Measurements from ENCODE around the gene CD276. TPM values are rescaled to one million over a fixed set of nuclear protein-coding genes. Genes with fewer than 3 reads are reported as not detected.
A peak's percentile ranks its signal among the peaks of the same experiment; 100 is the strongest.

Gene CD276
- total and polyA plus RNA-seq, 7 donors, result 7.3 to 15.0 (median 8.9) TPM

GRCh38 chr15:73746261-73746660 is 62.1 kb downstream of the CD276 start:
- Histone ChIP-seq H3K4me1 (peaks cover 6% of the 10 kb centered on the region), H3K36me3 (ENCODE audit: insufficient read depth in 1 of 2, low read depth in 1 of 2) (no peaks in the 10 kb centered on the region), H3K27ac (no peak overlapping the region), H3K27me3 (ENCODE audit: insufficient read depth in 3 of 3, low read length in 2 of 3) (peaks cover 0 to 16% (median 3%) of the 10 kb centered on the region in 3 donors), H3K4me3 (no peak overlapping the region), H3K9me3 (no peaks in the 10 kb centered on the region)
- ATAC-seq (no peak), DNase-seq (no peak)
- WGBS, 3 donors, result 37 to 44% (median 42%) methylated on average over 8 of the region's 8 CpGs
- TF ChIP-seq, protein P1, sequence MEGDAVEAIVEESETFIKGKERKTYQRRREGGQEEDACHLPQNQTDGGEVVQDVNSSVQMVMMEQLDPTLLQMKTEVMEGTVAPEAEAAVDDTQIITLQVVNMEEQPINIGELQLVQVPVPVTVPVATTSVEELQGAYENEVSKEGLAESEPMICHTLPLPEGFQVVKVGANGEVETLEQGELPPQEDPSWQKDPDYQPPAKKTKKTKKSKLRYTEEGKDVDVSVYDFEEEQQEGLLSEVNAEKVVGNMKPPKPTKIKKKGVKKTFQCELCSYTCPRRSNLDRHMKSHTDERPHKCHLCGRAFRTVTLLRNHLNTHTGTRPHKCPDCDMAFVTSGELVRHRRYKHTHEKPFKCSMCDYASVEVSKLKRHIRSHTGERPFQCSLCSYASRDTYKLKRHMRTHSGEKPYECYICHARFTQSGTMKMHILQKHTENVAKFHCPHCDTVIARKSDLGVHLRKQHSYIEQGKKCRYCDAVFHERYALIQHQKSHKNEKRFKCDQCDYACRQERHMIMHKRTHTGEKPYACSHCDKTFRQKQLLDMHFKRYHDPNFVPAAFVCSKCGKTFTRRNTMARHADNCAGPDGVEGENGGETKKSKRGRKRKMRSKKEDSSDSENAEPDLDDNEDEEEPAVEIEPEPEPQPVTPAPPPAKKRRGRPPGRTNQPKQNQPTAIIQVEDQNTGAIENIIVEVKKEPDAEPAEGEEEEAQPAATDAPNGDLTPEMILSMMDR (IDR thresholded peaks at IDR 0.05), result no peak
- intact Hi-C loops (cut with DNase I), result no loop called here

- TF ChIP-seq, protein P1 (IDR thresholded peaks at IDR 0.05), result no peak
- ATAC-seq, result peak; percentile 46 to 61 (median 56)
- Histone ChIP-seq H3K27ac (no peak overlapping the region), H3K4me3 (no peak overlapping the region), H3K27me3 (ENCODE audit: insufficient read depth in 3 of 3, low read length in 2 of 3) (peaks cover 0 to 22% (median 3%) of the 10 kb centered on the region in 3 donors), H3K4me1 (peaks cover 6% of the 10 kb centered on the region), H3K9me3 (no peaks in the 10 kb centered on the region), H3K36me3 (ENCODE audit: insufficient read depth in 1 of 2, low read depth in 1 of 2) (no peaks in the 10 kb centered on the region)
- intact Hi-C loops (cut with DNase I), result no loop called here
- WGBS, 3 donors, result 10 to 20% (median 10%) methylated on average over 7 of the region's 7 CpGs
- no peak for DNase-seq
Observed at GRCh38 chr15:73746883-73747282, 62.7 kb downstream of the CD276 start.

GRCh38 chr15:73747847-73748590 is 63.8 kb downstream of the CD276 start:
- intact Hi-C loops (cut with DNase I), result no loop called here
- ATAC-seq, result no peak
- TF ChIP-seq, protein P1 (IDR thresholded peaks at IDR 0.05), result no peak
- H3K9me3 ChIP-seq, result no peaks in the 10 kb centered on the region
- H3K4me1 ChIP-seq, result peaks cover 6% of the 10 kb centered on the region
- peaks cover 0 to 29% (median 8%) of the 10 kb centered on the region in 3 donors for H3K27me3 ChIP-seq (ENCODE audit: insufficient read depth in 3 of 3, low read length in 2 of 3)
- no peak for DNase-seq
- H3K36me3 ChIP-seq (ENCODE audit: insufficient read depth in 1 of 2, low read depth in 1 of 2), result no peaks in the 10 kb centered on the region
- H3K27ac ChIP-seq, result no peak overlapping the region
- 88 to 92% (median 89%) methylated on average over 11 of the region's 11 CpGs for WGBS, 3 donors
- no peak overlapping the region for H3K4me3 ChIP-seq

DNA sequence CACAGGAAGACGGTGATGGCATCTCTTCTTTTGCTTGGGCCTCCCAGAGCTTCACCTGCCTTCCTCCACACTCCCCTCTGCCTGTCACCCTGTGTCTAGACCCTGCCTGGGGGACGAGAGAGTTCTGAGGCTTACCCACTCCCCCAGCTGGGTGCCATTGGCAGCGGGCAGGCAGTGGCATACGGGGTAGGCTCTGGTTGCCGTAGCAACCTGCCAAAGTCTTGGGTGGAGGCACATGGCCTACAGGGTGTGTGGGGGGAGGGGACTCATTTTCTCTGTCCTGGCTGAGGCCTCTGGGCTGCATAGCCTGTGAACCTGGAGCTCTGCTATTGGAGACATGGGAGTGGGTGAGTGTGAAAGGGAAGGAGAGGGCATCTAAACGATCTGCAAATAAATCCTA is 64.5 kb downstream of the CD276 start:
- DNase-seq, result no peak
- intact Hi-C loops (cut with DNase I), result no loop called here
- H3K27me3 ChIP-seq (ENCODE audit: insufficient read depth in 3 of 3, low read length in 2 of 3), result peaks cover 0 to 30% (median 8%) of the 10 kb centered on the region in 3 donors

More for the DNA sequence above, 64.5 kb downstream of the CD276 start:
- Histone ChIP-seq H3K9me3 (no peaks in the 10 kb centered on the region), H3K36me3 (ENCODE audit: insufficient read depth in 1 of 2, low read depth in 1 of 2) (no peaks in the 10 kb centered on the region), H3K27ac (no peak overlapping the region), H3K4me3 (no peak overlapping the region), H3K4me1 (peaks cover 6% of the 10 kb centered on the region)
- WGBS, 3 donors, result 61 to 67% (median 66%) methylated on average over 6 of the region's 6 CpGs
- TF ChIP-seq, protein P1 (IDR thresholded peaks at IDR 0.05), result no peak
- no peak for ATAC-seq

All from psoas muscle (tissue), 8 donors.